GM12872 (cell line): ENCODE measurements around the gene TEX55.

Source experiments
- CTCF ChIP-seq: IDR thresholded peaks from 3 replicates; pipeline ENCODE4 v1.5.1; 2011; ENCODE audit warnings: low read depth, mild to moderate bottlenecking, low read length, moderate library complexity; ENCODE audit not compliant: insufficient read depth

The TEX55 gene

GRCh38 chr3:119175872-119176756 is 30.1 kb downstream of the TEX55 start:
- no peak for TF ChIP-seq CTCF

- TF ChIP-seq CTCF: no peak
These were observed 30.8 kb downstream of the TEX55 start for GRCh38 chr3:119176778-119177177.

DNA sequence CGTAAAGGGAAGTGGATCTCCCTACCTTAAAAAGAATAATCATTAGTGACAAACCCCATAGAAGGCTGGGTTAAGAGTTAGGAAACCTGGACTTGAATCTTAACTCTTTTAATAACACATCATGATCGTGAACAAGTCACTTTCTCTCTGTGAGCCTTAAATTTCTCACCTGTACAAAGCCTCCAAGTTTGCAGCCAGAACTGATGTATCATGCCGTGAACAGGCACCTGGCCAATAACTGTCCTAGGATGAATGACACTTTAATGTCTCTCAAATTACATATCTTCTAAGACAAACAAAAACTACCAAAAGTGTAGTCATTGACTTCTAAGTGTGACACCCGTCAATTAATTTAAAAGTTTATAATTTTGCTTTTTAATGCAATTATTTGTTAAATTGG is 31.4 kb downstream of the TEX55 start:
- no peak for TF ChIP-seq CTCF

- no peak for TF ChIP-seq CTCF
These were observed 35.8 kb downstream of the TEX55 start for GRCh38 chr3:119181765-119182164.

DNA sequence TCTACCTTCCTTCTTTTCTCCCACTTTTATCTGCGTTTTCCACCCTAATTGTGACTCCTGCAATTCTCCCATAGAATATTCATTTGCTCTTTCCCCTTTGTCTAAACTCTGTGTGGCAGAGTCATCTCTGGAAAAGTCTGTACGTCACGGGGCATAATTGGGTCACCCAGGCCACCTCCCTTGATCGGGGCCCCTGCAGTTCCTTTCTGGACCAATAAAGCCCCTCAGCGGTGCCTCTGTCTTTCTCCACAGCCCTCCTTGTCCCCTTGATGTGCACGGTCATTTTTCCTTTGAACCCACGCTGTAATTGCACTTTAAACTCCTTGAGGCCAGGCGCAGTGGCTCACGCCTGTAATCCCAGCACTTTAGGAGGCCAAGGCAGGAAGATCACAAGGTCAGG is 38.1 kb downstream of the TEX55 start:
- no peak for TF ChIP-seq CTCF

GRCh38 chr3:119184796-119185570 is 39.0 kb downstream of the TEX55 start:
- TF ChIP-seq CTCF: no peak

GRCh38 chr3:119187266-119187665 is 41.3 kb downstream of the TEX55 start:
- no peak for TF ChIP-seq CTCF
